GM18870 (cell line): ENCODE measurements around the gene MORC3.

Experiments
- ATAC-seq: cut with Tn5 transposase; IDR thresholded peaks from one replicate; pipeline ENCODE4 v1.9.1; 2021; ENCODE audit warnings: moderate library complexity; ENCODE audit not compliant: unreplicated experiment

Gene MORC3

GRCh38 chr21:36422279-36423098 lies 102.5 kb downstream of the MORC3 start:
- no peak for ATAC-seq

- no peak for ATAC-seq
Observed at GRCh38 chr21:36423771-36424433, 103.9 kb downstream of the MORC3 start.

- ATAC-seq, result no peak
Observed at GRCh38 chr21:36424592-36424991, 104.6 kb downstream of the MORC3 start.

GRCh38 chr21:36425286-36425685 lies 105.3 kb downstream of the MORC3 start:
- ATAC-seq, result no peak
